Stimulated activated naive CD8-positive, alpha-beta T cell treated with anti-CD3 and anti-CD28 coated beads, Interleukin-15, Interleukin-2, amounts not matched to agents 100 U/mL and 50 U/mL, for 24 hours (primary cell): ENCODE results near the gene USP48.
"Not testable (repeated sequence)": the region's sequence is repeated elsewhere in the genome, so short reads cannot be mapped to it uniquely, and the experiment has no call there.

ENCODE experiments used
- ATAC-seq: fragments of 150-1000 bp; cut with Tn5 transposase; one replicate; pipeline ENCODE4 v1.10.0; 2021
- DNase-seq: peaks from one replicate; pipeline ENCODE4 v3.0.0; 2021

The USP48 gene

GRCh38 chr1:21636029-21636428 lies 146.9 kb downstream of the USP48 start:
- DNase-seq = no peak
- no peak for ATAC-seq

- no peak for ATAC-seq
- DNase-seq = no peak
Measured at GRCh38 chr1:21634806-21635535, 148.0 kb downstream of the USP48 start.

GRCh38 chr1:21633992-21634805 lies 148.8 kb downstream of the USP48 start:
- no peak for ATAC-seq
- DNase-seq = no peak

GRCh38 chr1:21633141-21633755 lies 149.7 kb downstream of the USP48 start:
- no peak for DNase-seq

GRCh38 chr1:21631944-21632887 lies 150.7 kb downstream of the USP48 start:
- DNase-seq (no peak), ATAC-seq (no peak)

More at GRCh38 chr1:21633141-21633755, 149.7 kb downstream of the USP48 start:
- ATAC-seq = no peak

- DNase-seq, ATAC-seq: not testable (repeated sequence)
Measured at GRCh38 chr1:21631590-21631943, 151.4 kb downstream of the USP48 start.

GRCh38 chr1:21630571-21631343 lies 152.2 kb downstream of the USP48 start:
- DNase-seq = no peak
- ATAC-seq = no peak

- ATAC-seq (no peak), DNase-seq (no peak)
Measured at GRCh38 chr1:21629971-21630370, 153.0 kb downstream of the USP48 start.

GRCh38 chr1:21628798-21629393 lies 154.1 kb downstream of the USP48 start:
- DNase-seq (no peak), ATAC-seq (no peak)
